VCaP (cell line): ENCODE data around the gene MGLL.

Experiments used
- H3K27ac ChIP-seq: fragments of 450-650 bp; 2 replicates; pipeline ENCODE4 v1.5.1; 2017
- CTCF ChIP-seq: fragments of 450-650 bp; conservative IDR thresholded peaks from 2 replicates; pipeline ENCODE4 v1.5.1; 2017; ENCODE audit warnings: mild to moderate bottlenecking, moderate library complexity

MGLL gene

GRCh38 chr3:127834771-127835170 is 12.5 kb upstream of the MGLL start:
- no peak for TF ChIP-seq CTCF
- no peak overlapping the region for H3K27ac ChIP-seq

GRCh38 chr3:127833281-127834032 is 11.1 kb upstream of the MGLL start:
- no peak for TF ChIP-seq CTCF
- H3K27ac ChIP-seq, result no peak overlapping the region

GRCh38 chr3:127831723-127832172 is 9.4 kb upstream of the MGLL start:
- H3K27ac ChIP-seq, result no peak overlapping the region
- peak; percentile 77 for TF ChIP-seq CTCF

GRCh38 chr3:127829537-127829936 is 7.2 kb upstream of the MGLL start:
- no peak for TF ChIP-seq CTCF
- no peak overlapping the region for H3K27ac ChIP-seq

- no peak overlapping the region for H3K27ac ChIP-seq
- no peak for TF ChIP-seq CTCF
Measured at GRCh38 chr3:127827808-127828207, 5.5 kb upstream of the MGLL start.

- no peak for TF ChIP-seq CTCF
- H3K27ac ChIP-seq, result no peak overlapping the region
Measured at GRCh38 chr3:127825756-127826155, 3.4 kb upstream of the MGLL start.

GRCh38 chr3:127824151-127824825 is 2.0 kb upstream of the MGLL start:
- TF ChIP-seq CTCF, result no peak
- H3K27ac ChIP-seq, result peak overlapping the region; percentile 94; the same call in 1 of the 2 replicates
